Loucy (cell line): ENCODE data around the gene QRFP.

Experiments
- H2AFZ ChIP-seq: fragments of 200-600 bp; sonication (generic); 2 replicates; pipeline ENCODE4 v1.6.0; 2016; ENCODE audit warnings: antibody characterized with exemption, mild to moderate bottlenecking, low read length, moderate library complexity
- H3F3A ChIP-seq: fragments of 200-600 bp; 2 replicates; pipeline ENCODE4 v1.6.0; 2016; ENCODE audit warnings: antibody characterized with exemption, low read depth, mild to moderate bottlenecking
- H3K27me3 ChIP-seq: fragments of 200-600 bp; sonication (generic); 2 replicates; pipeline ENCODE4 v1.6.1; 2014; ENCODE audit warnings: low read length, mild to moderate bottlenecking; ENCODE audit not compliant: insufficient read depth, poor library complexity, severe bottlenecking
- H3K36me3 ChIP-seq: fragments of 200-600 bp; sonication (generic); 2 replicates; pipeline ENCODE4 v1.6.1; 2016; ENCODE audit warnings: low read length; ENCODE audit not compliant: insufficient read depth
- H3K4me1 ChIP-seq: fragments of 200-600 bp; sonication (generic); 2 replicates; pipeline ENCODE4 v1.5.1; 2014; ENCODE audit warnings: low read length, mild to moderate bottlenecking; ENCODE audit not compliant: insufficient read depth, poor library complexity, severe bottlenecking
- H3K4me2 ChIP-seq: fragments of 200-600 bp; sonication (generic); 2 replicates; pipeline ENCODE4 v1.6.0; 2014; ENCODE audit warnings: antibody characterized with exemption, low read length, low read depth, mild to moderate bottlenecking; ENCODE audit not compliant: poor library complexity, severe bottlenecking
- H3K4me3 ChIP-seq: fragments of 200-600 bp; sonication (generic); 2 replicates; pipeline ENCODE4 v1.5.1; 2014; ENCODE audit warnings: low read length, mild to moderate bottlenecking, mixed read lengths; ENCODE audit not compliant: poor library complexity, severe bottlenecking
- H3K79me2 ChIP-seq: fragments of 200-600 bp; sonication (generic); 2 replicates; pipeline ENCODE4 v1.6.1; 2014; ENCODE audit warnings: low read length; ENCODE audit not compliant: insufficient read depth
- H3K9ac ChIP-seq: fragments of 200-600 bp; sonication (generic); 2 replicates; pipeline ENCODE4 v1.6.0; 2014; ENCODE audit warnings: mild to moderate bottlenecking, low read depth, low read length, moderate library complexity; ENCODE audit not compliant: poor library complexity, severe bottlenecking
- H3K9me2 ChIP-seq: fragments of 200-600 bp; sonication (generic); replicated peaks from 2 replicates; pipeline ENCODE4 v1.6.1; 2016; ENCODE audit warnings: low read depth, low read length, mixed read lengths
- H3K9me3 ChIP-seq: fragments of 200-600 bp; sonication (generic); 2 replicates; pipeline ENCODE4 v1.6.1; 2014; ENCODE audit warnings: mild to moderate bottlenecking, antibody characterized with exemption, low read length, low read depth; ENCODE audit not compliant: insufficient read depth
- H4K20me1 ChIP-seq: fragments of 200-600 bp; sonication (generic); 2 replicates; pipeline ENCODE4 v1.6.0; 2014; ENCODE audit warnings: antibody characterized with exemption, low read length, mild to moderate bottlenecking; ENCODE audit not compliant: insufficient read depth, poor library complexity, severe bottlenecking
- CTCF ChIP-seq: fragments of 200-600 bp; sonication (generic); conservative IDR thresholded peaks from 2 replicates; pipeline ENCODE4 v1.5.1; 2014; ENCODE audit warnings: mild to moderate bottlenecking, antibody characterized with exemption, low read length
- EZH2phosphoT487 ChIP-seq: fragments of 200-600 bp; IDR thresholded peaks from 2 replicates; pipeline ENCODE4 v1.6.1; 2018; ENCODE audit warnings: antibody characterized with exemption, mild to moderate bottlenecking, moderate library complexity, borderline replicate concordance

The QRFP gene

GRCh38 chr9:130908878-130909355 lies 12.3 kb upstream of the QRFP start:
- Histone ChIP-seq H3F3A (no peaks in the 10 kb centered on the region), H3K27me3 (no peaks in the 10 kb centered on the region), H3K4me2 (no peak overlapping the region), H3K36me3 (no peaks in the 10 kb centered on the region), H3K9me3 (no peaks in the 10 kb centered on the region), H3K79me2 (no peaks in the 10 kb centered on the region), H3K9ac (no peak overlapping the region), H4K20me1 (no peaks in the 10 kb centered on the region), H2AFZ (no peak overlapping the region), H3K4me1 (no peaks in the 10 kb centered on the region), H3K4me3 (no peak overlapping the region), H3K9me2 (no peaks in the 10 kb centered on the region)
- TF ChIP-seq EZH2phosphoT487 (no peak), CTCF (no peak)

GRCh38 chr9:130908146-130908877 lies 11.7 kb upstream of the QRFP start:
- Histone ChIP-seq H3K4me2 (no peak overlapping the region), H3K9ac (no peak overlapping the region), H3K36me3 (no peaks in the 10 kb centered on the region)

GRCh38 chr9:130906735-130907416 lies 10.3 kb upstream of the QRFP start:
- H3F3A ChIP-seq: no peaks in the 10 kb centered on the region

More at GRCh38 chr9:130908146-130908877, 11.7 kb upstream of the QRFP start:
- Histone ChIP-seq H3K9me2 (no peaks in the 10 kb centered on the region), H3F3A (no peaks in the 10 kb centered on the region), H3K4me1 (no peaks in the 10 kb centered on the region), H3K27me3 (no peaks in the 10 kb centered on the region), H3K79me2 (no peaks in the 10 kb centered on the region), H2AFZ (no peak overlapping the region), H3K9me3 (no peaks in the 10 kb centered on the region), H3K4me3 (no peak overlapping the region), H4K20me1 (no peaks in the 10 kb centered on the region)
- TF ChIP-seq CTCF: no peak
- no peak for TF ChIP-seq EZH2phosphoT487

More at GRCh38 chr9:130906735-130907416, 10.3 kb upstream of the QRFP start:
- H3K36me3 ChIP-seq: no peaks in the 10 kb centered on the region
- H3K9me2 ChIP-seq: no peaks in the 10 kb centered on the region
- no peak overlapping the region for H3K4me3 ChIP-seq
- no peak overlapping the region for H3K9ac ChIP-seq
- H3K9me3 ChIP-seq: no peaks in the 10 kb centered on the region
- TF ChIP-seq CTCF: no peak
- no peak for TF ChIP-seq EZH2phosphoT487
- H3K27me3 ChIP-seq: no peaks in the 10 kb centered on the region
- H4K20me1 ChIP-seq: no peaks in the 10 kb centered on the region
- no peaks in the 10 kb centered on the region for H3K4me1 ChIP-seq
- no peaks in the 10 kb centered on the region for H3K79me2 ChIP-seq
- no peak overlapping the region for H3K4me2 ChIP-seq
- H2AFZ ChIP-seq: no peak overlapping the region
